ENCODE measurements around the gene NFXL1. TPM values are rescaled to one million over a fixed set of nuclear protein-coding genes. Genes with fewer than 3 reads are reported as not detected.

NFXL1 gene
- total and polyA plus RNA-seq, 4 donors, result 6.0 to 16.7 (median 11.0) TPM

GRCh38 chr4:47835494-47835893, 78.9 kb downstream of the NFXL1 start:
- Histone ChIP-seq H3K9me3 (ENCODE audit: control insufficient read depth, low read length) (no peaks in the 10 kb centered on the region), H3K4me1 (ENCODE audit: control insufficient read depth in 1 of 2, insufficient read depth in 2 of 2, low read length in 2 of 2) (peaks cover 0 to 3% of the 10 kb centered on the region in 2 donors), H3K27me3 (ENCODE audit: control insufficient read depth in 1 of 2, insufficient read depth in 2 of 2, low read length in 1 of 2) (no peaks in the 10 kb centered on the region), H3K4me3 (ENCODE audit: low read length in 2 of 2) (no peak overlapping the region), H3K36me3 (ENCODE audit: control insufficient read depth in 1 of 2, insufficient read depth in 2 of 2, low read length in 1 of 2) (no peaks in the 10 kb centered on the region), H3K27ac (ENCODE audit: low read depth in 1 of 2, low read length in 2 of 2) (no peak overlapping the region)
- WGBS, 2 donors, result 71 to 74% methylated on average over 2 of the region's 2 CpGs
- ATAC-seq (ENCODE audit: low FRiP score), result no peak
- intact Hi-C loops (cut with DNase I), result loop anchor here (5.0 to 10.0 kb wide), 2 partner anchors 128 to 161 kb away; no protein-coding TSS in a partner anchor
- no peak for DNase-seq

GRCh38 chr4:47831026-47831679, 83.2 kb downstream of the NFXL1 start:
- no peaks in the 10 kb centered on the region for H3K9me3 ChIP-seq (ENCODE audit: control insufficient read depth, low read length)
- H3K36me3 ChIP-seq (ENCODE audit: control insufficient read depth in 1 of 2, insufficient read depth in 2 of 2, low read length in 1 of 2), result no peaks in the 10 kb centered on the region
- H3K27me3 ChIP-seq (ENCODE audit: control insufficient read depth in 1 of 2, insufficient read depth in 2 of 2, low read length in 1 of 2), result no peaks in the 10 kb centered on the region
- peaks cover 0 to 3% of the 10 kb centered on the region in 2 donors for H3K4me1 ChIP-seq (ENCODE audit: control insufficient read depth in 1 of 2, insufficient read depth in 2 of 2, low read length in 2 of 2)
- no peak for ATAC-seq (ENCODE audit: low FRiP score)
- no peak for DNase-seq
- no peak overlapping the region for H3K4me3 ChIP-seq (ENCODE audit: low read length in 2 of 2)
- intact Hi-C loops (cut with DNase I), result loop anchor here in 1 of 2 donors (10.0 kb wide), 1 partner anchor 156 kb away; no protein-coding TSS in a partner anchor
- 59 to 69% methylated on average over 5 of the region's 5 CpGs for WGBS, 2 donors
- no peak overlapping the region for H3K27ac ChIP-seq (ENCODE audit: low read depth in 1 of 2, low read length in 2 of 2)

GRCh38 chr4:47830265-47831025, 83.9 kb downstream of the NFXL1 start:
- no peaks in the 10 kb centered on the region for H3K4me1 ChIP-seq (ENCODE audit: control insufficient read depth in 1 of 2, insufficient read depth in 2 of 2, low read length in 2 of 2)
- no peak overlapping the region for H3K4me3 ChIP-seq (ENCODE audit: low read length in 2 of 2)
- H3K27ac ChIP-seq (ENCODE audit: low read depth in 1 of 2, low read length in 2 of 2), result no peak overlapping the region
- H3K27me3 ChIP-seq (ENCODE audit: control insufficient read depth in 1 of 2, insufficient read depth in 2 of 2, low read length in 1 of 2), result peaks cover 0 to 2% of the 10 kb centered on the region in 2 donors
- H3K9me3 ChIP-seq (ENCODE audit: control insufficient read depth, low read length), result no peaks in the 10 kb centered on the region
- ATAC-seq (ENCODE audit: low FRiP score) (no peak), DNase-seq (no peak)
- intact Hi-C loops (cut with DNase I), result loop anchor here in 1 of 2 donors (10.0 kb wide), 1 partner anchor 156 kb away; no protein-coding TSS in a partner anchor
- H3K36me3 ChIP-seq (ENCODE audit: control insufficient read depth in 1 of 2, insufficient read depth in 2 of 2, low read length in 1 of 2), result no peaks in the 10 kb centered on the region
- 76 to 79% methylated on average over 3 of the region's 3 CpGs for whole genome bisulfite sequencing, 2 donors

GRCh38 chr4:47829438-47829837, 84.9 kb downstream of the NFXL1 start:
- no peak for ATAC-seq (ENCODE audit: low FRiP score)
- intact Hi-C loops (cut with DNase I), result no loop called here
- Histone ChIP-seq H3K27ac (ENCODE audit: low read depth in 1 of 2, low read length in 2 of 2) (no peak overlapping the region), H3K36me3 (ENCODE audit: control insufficient read depth in 1 of 2, insufficient read depth in 2 of 2, low read length in 1 of 2) (no peaks in the 10 kb centered on the region), H3K9me3 (ENCODE audit: control insufficient read depth, low read length) (no peaks in the 10 kb centered on the region), H3K27me3 (ENCODE audit: control insufficient read depth in 1 of 2, insufficient read depth in 2 of 2, low read length in 1 of 2) (peaks cover 0 to 2% of the 10 kb centered on the region in 2 donors), H3K4me1 (ENCODE audit: control insufficient read depth in 1 of 2, insufficient read depth in 2 of 2, low read length in 2 of 2) (no peaks in the 10 kb centered on the region), H3K4me3 (ENCODE audit: low read length in 2 of 2) (no peak overlapping the region)
- no peak for DNase-seq

- Histone ChIP-seq H3K4me1 (ENCODE audit: control insufficient read depth in 1 of 2, insufficient read depth in 2 of 2, low read length in 2 of 2) (no peaks in the 10 kb centered on the region), H3K4me3 (ENCODE audit: low read length in 2 of 2) (no peak overlapping the region), H3K27ac (ENCODE audit: low read depth in 1 of 2, low read length in 2 of 2) (no peak overlapping the region), H3K9me3 (ENCODE audit: control insufficient read depth, low read length) (no peaks in the 10 kb centered on the region), H3K36me3 (ENCODE audit: control insufficient read depth in 1 of 2, insufficient read depth in 2 of 2, low read length in 1 of 2) (no peaks in the 10 kb centered on the region), H3K27me3 (ENCODE audit: control insufficient read depth in 1 of 2, insufficient read depth in 2 of 2, low read length in 1 of 2) (peaks cover 0 to 2% of the 10 kb centered on the region in 2 donors)
- WGBS, 2 donors, result 71 to 82% methylated on average over 2 of the region's 2 CpGs
- intact Hi-C loops (cut with DNase I), result no loop called here
- DNase-seq, result no peak
- no peak for ATAC-seq (ENCODE audit: low FRiP score)
Measured at GRCh38 chr4:47827343-47828047, 86.9 kb downstream of the NFXL1 start.

- DNase-seq (no peak), ATAC-seq (ENCODE audit: low FRiP score) (no peak)
- intact Hi-C loops (cut with DNase I), result no loop called here
- no peaks in the 10 kb centered on the region for H3K4me1 ChIP-seq (ENCODE audit: control insufficient read depth in 1 of 2, insufficient read depth in 2 of 2, low read length in 2 of 2)
- H3K36me3 ChIP-seq (ENCODE audit: control insufficient read depth in 1 of 2, insufficient read depth in 2 of 2, low read length in 1 of 2), result no peaks in the 10 kb centered on the region
- H3K27ac ChIP-seq (ENCODE audit: low read depth in 1 of 2, low read length in 2 of 2), result no peak overlapping the region
- 42 to 53% methylated on average over 7 of the region's 7 CpGs for whole genome bisulfite sequencing, 2 donors
- H3K27me3 ChIP-seq (ENCODE audit: control insufficient read depth in 1 of 2, insufficient read depth in 2 of 2, low read length in 1 of 2), result peaks cover 0 to 2% of the 10 kb centered on the region in 2 donors
- no peak overlapping the region for H3K4me3 ChIP-seq (ENCODE audit: low read length in 2 of 2)
- H3K9me3 ChIP-seq (ENCODE audit: control insufficient read depth, low read length), result no peaks in the 10 kb centered on the region
Measured at GRCh38 chr4:47824840-47825239, 89.5 kb downstream of the NFXL1 start.

- ATAC-seq (ENCODE audit: low FRiP score), result no peak
Measured at GRCh38 chr4:47819178-47819577, 95.2 kb downstream of the NFXL1 start.

GRCh38 chr4:47817275-47817674, 97.1 kb downstream of the NFXL1 start:
- no peaks in the 10 kb centered on the region for H3K27me3 ChIP-seq (ENCODE audit: control insufficient read depth in 1 of 2, insufficient read depth in 2 of 2, low read length in 1 of 2)
- no peak overlapping the region for H3K4me3 ChIP-seq (ENCODE audit: low read length in 2 of 2)
- no peak for ATAC-seq (ENCODE audit: low FRiP score)
- no peak overlapping the region for H3K27ac ChIP-seq (ENCODE audit: low read depth in 1 of 2, low read length in 2 of 2)
- no peaks in the 10 kb centered on the region for H3K36me3 ChIP-seq (ENCODE audit: control insufficient read depth in 1 of 2, insufficient read depth in 2 of 2, low read length in 1 of 2)
- H3K4me1 ChIP-seq (ENCODE audit: control insufficient read depth in 1 of 2, insufficient read depth in 2 of 2, low read length in 2 of 2), result no peaks in the 10 kb centered on the region
- H3K9me3 ChIP-seq (ENCODE audit: control insufficient read depth, low read length), result no peaks in the 10 kb centered on the region
- intact Hi-C loops (cut with DNase I), result no loop called here
- no peak for DNase-seq

More at GRCh38 chr4:47819178-47819577, 95.2 kb downstream of the NFXL1 start:
- no peak for DNase-seq
- Histone ChIP-seq H3K27me3 (ENCODE audit: control insufficient read depth in 1 of 2, insufficient read depth in 2 of 2, low read length in 1 of 2) (no peaks in the 10 kb centered on the region), H3K27ac (ENCODE audit: low read depth in 1 of 2, low read length in 2 of 2) (no peak overlapping the region), H3K36me3 (ENCODE audit: control insufficient read depth in 1 of 2, insufficient read depth in 2 of 2, low read length in 1 of 2) (no peaks in the 10 kb centered on the region), H3K4me3 (ENCODE audit: low read length in 2 of 2) (no peak overlapping the region), H3K9me3 (ENCODE audit: control insufficient read depth, low read length) (no peaks in the 10 kb centered on the region), H3K4me1 (ENCODE audit: control insufficient read depth in 1 of 2, insufficient read depth in 2 of 2, low read length in 2 of 2) (no peaks in the 10 kb centered on the region)
- intact Hi-C loops (cut with DNase I), result no loop called here
- WGBS, 2 donors, result 78 to 85% methylated on average over 1 of the region's 1 CpG

Measured in aorta (tissue), 5 donors.